ENCODE data around the gene MEIG1.

GRCh38 chr10:14954934-14955333 is 4.3 kb upstream of the MEIG1 start:
- TF ChIP-seq POLR2A (IDR thresholded peaks at IDR 0.05; ENCODE audit: low read depth, low read length), result no peak
- TF ChIP-seq TAF1 (IDR thresholded peaks at IDR 0.05; ENCODE audit: low read depth, low read length), result no peak
- no peak for TF ChIP-seq POLR2AphosphoS5 (IDR thresholded peaks at IDR 0.05; ENCODE audit: low read depth, low read length)
